CD4-positive, CD25-positive, alpha-beta regulatory T cell (primary cell): ENCODE results near the gene S100A13. TPM values are rescaled to one million over a fixed set of nuclear protein-coding genes. Genes with fewer than 3 reads are reported as not detected.

ENCODE experiments used
- ATAC-seq, 2 donors: fragments of 150-1000 bp; cut with Tn5 transposase; one replicate each; pipeline ENCODE4 v1.10.0; 2021; ENCODE audit warnings: low read depth in 2 of 2, moderate number of reproducible peaks in 2 of 2, moderate library complexity in 1 of 2
- DNase-seq, 3 donors: peaks; one replicate each; pipeline versions ENCODE4 v3.0.0 to v3.0.0-alpha.2; 2012 to 2022; ENCODE audit warnings: mixed read lengths in 1 of 3
- H3K27ac ChIP-seq: one replicate; pipeline ENCODE4 v1.7.0; 2013; ENCODE audit warnings: mild to moderate bottlenecking, low read length; ENCODE audit not compliant: insufficient read depth, poor library complexity, severe bottlenecking
- H3K27me3 ChIP-seq: one replicate; pipeline ENCODE4 v1.7.0; 2013; ENCODE audit warnings: low read length; ENCODE audit not compliant: control insufficient read depth, insufficient read depth
- H3K36me3 ChIP-seq: one replicate; pipeline ENCODE4 v1.7.0; 2013; ENCODE audit warnings: mild to moderate bottlenecking, low read length, moderate library complexity; ENCODE audit not compliant: control insufficient read depth, insufficient read depth
- H3K4me1 ChIP-seq: 2 replicates; pipeline ENCODE4 v1.7.0; 2013; ENCODE audit warnings: mild to moderate bottlenecking, low read length; ENCODE audit not compliant: insufficient read depth, control insufficient read depth, poor library complexity, severe bottlenecking
- H3K4me3 ChIP-seq: one replicate; pipeline ENCODE4 v1.7.0; 2013; ENCODE audit warnings: low read depth, mild to moderate bottlenecking, low read length, moderate library complexity
- H3K9me3 ChIP-seq, 2 experiments: 1 replicate in 1 of 2; 2 replicates in 1 of 2; pipeline ENCODE4 v1.7.0; 2013; ENCODE audit warnings: low read length in 2 of 2, mild to moderate bottlenecking in 1 of 2, moderate library complexity in 1 of 2; ENCODE audit not compliant: control insufficient read depth in 2 of 2
- H3K27ac Mint-ChIP-seq, 3 donors: one replicate each; pipeline ENCODE4 v1.8.0; 2020 to 2022; ENCODE audit warnings: mild to moderate bottlenecking in 3 of 3, mixed read lengths in 3 of 3, moderate library complexity in 2 of 3
- H3K27me3 Mint-ChIP-seq: one replicate; pipeline ENCODE4 v1.8.0; 2022; ENCODE audit warnings: mild to moderate bottlenecking, mixed read lengths
- H3K36me3 Mint-ChIP-seq: one replicate; pipeline ENCODE4 v1.8.0; 2020; ENCODE audit warnings: mixed read lengths
- H3K4me1 Mint-ChIP-seq, 4 donors: one replicate each; pipeline ENCODE4 v1.8.0; 2020 to 2022; ENCODE audit warnings: mixed read lengths in 4 of 4, mild to moderate bottlenecking in 1 of 4
- H3K4me3 Mint-ChIP-seq, 4 donors: one replicate each; pipeline ENCODE4 v1.8.0; 2020 to 2022; ENCODE audit warnings: mild to moderate bottlenecking in 4 of 4, mixed read lengths in 4 of 4, moderate library complexity in 3 of 4
- H3K9me3 Mint-ChIP-seq, 7 donors: one replicate each; pipeline ENCODE4 v1.8.0; 2020 to 2022; ENCODE audit warnings: mixed read lengths in 7 of 7, mild to moderate bottlenecking in 3 of 7, moderate library complexity in 2 of 7
- polyA plus RNA-seq, 4 donors: library from polyadenylated mRNA; unstranded; fragments of 300-500 nt; fragmentation: Illumina TruSeq; gene quantifications; one replicate each; pipeline ENCODE4 v1.2.3, GENCODE V29; 2021
- total RNA-seq: library from RNA; stranded (reverse); gene quantifications from one replicate; pipeline ENCODE4 v1.2.3, GENCODE V29; 2022

Gene S100A13
- total and polyA plus RNA-seq, 5 donors from 2014 or later, result 0.41 to 6.4 (median 1.8) TPM

DNA sequence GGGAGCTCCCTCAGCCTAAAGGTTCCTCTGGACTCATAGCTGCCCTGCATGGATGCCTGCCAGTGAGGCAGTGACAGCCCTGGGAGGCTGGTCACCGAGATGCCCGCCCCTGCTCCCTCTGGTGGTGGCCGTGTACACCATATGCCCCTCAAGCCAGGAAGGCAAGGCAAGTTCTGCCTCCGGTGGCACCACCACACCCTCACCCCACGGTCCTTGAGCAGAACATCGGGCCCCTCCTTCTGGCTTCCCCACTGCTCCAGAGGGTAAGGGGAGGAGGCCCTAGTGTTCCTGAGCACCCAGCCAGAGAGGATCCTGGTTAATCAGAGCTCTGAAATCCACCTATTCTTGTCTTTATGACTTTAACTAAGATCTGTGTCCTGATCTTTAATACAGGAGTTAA lies 9.6 kb downstream of the S100A13 start:
- Histone ChIP-seq H3K27ac (no peak overlapping the region), H3K4me3 (no peak overlapping the region), H3K4me1 (no peaks in the 10 kb centered on the region), H3K27me3 (no peaks in the 10 kb centered on the region), H3K36me3 (no peaks in the 10 kb centered on the region), H3K9me3 (no peaks in the 10 kb centered on the region)
- Mint-ChIP-seq H3K36me3 (no peaks in the 10 kb centered on the region), H3K9me3 (no peaks in the 10 kb centered on the region), H3K4me1 (peaks cover 0 to 6% (median 0%) of the 10 kb centered on the region in 4 donors), H3K27me3 (no peaks in the 10 kb centered on the region), H3K27ac (no peak overlapping the region), H3K4me3 (no peak overlapping the region)
- DNase-seq (peak in 2 of 3 donors; percentile 55 to 73), ATAC-seq (peak in 1 of 2 donors; percentile 82)

DNA sequence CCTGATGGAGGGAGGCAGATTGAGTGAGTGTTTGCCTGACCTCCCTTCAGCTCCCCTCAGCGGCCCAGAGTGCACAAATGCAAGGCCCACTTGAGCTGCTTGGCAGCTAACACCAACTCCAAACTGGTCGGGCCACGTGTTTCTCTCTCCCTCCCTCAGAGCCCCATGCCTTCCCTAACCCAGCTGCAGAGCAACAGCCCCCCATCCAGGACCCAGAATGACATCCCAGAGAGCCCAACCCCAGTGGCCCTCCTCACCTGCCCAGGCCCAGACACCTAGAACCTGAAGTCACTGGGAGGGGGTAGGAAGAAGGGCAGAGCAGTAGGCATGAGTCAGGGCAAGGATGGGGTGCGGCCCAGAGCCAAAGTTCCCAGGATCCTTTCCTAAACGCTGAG lies 10.4 kb downstream of the S100A13 start:
- Histone ChIP-seq H3K36me3 (no peaks in the 10 kb centered on the region), H3K27me3 (no peaks in the 10 kb centered on the region), H3K4me1 (no peaks in the 10 kb centered on the region), H3K27ac (no peak overlapping the region), H3K4me3 (no peak overlapping the region), H3K9me3 (no peaks in the 10 kb centered on the region)
- no peaks in the 10 kb centered on the region for H3K36me3 Mint-ChIP-seq
- peaks cover 0 to 6% (median 0%) of the 10 kb centered on the region in 4 donors for H3K4me1 Mint-ChIP-seq
- peak overlapping the region in 1 of 3 donors; percentile 36 for H3K27ac Mint-ChIP-seq
- no peak for ATAC-seq
- H3K9me3 Mint-ChIP-seq, result no peaks in the 10 kb centered on the region
- no peak overlapping the region for H3K4me3 Mint-ChIP-seq
- no peaks in the 10 kb centered on the region for H3K27me3 Mint-ChIP-seq
- DNase-seq, result no peak

DNA sequence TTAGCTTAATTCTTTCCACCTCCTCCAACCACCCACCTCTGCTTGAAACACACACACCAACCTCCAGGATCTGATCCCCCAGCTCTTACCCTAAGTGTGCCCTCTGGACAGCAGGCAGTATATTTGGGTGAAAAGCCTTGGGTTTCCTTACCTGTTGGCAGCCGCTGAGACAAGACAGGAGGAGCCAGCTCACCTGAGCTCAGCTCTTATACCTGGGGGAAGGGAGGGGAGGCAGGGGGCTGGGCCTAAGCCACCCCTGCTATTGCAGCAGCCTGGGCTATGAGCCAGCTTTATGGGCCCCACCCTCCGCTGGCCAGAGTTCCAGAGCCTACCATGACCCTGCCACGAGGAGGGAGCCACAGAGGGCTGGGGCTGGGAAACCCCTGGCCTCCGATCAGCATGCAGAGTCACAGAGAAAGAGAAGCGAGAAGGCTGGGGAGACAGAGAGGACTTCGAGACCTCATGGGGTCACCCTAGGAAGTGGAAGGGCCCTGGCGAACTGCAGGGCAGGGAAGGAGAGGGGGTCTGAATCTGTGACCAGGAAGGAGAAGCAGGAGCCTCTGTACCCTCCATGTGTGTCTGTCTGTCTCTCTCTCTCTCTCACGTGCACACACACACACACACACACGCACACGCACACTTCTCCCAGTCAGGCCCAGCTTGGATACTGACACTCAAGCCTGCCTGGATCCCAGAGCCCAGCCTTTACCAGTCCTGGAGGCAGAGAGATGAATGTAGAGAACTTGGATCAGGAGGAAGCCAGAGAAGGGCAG lies 11.0 kb downstream of the S100A13 start, which contains the start of gene S100A14:
TSS of gene S100A14 (minus strand) at position 182 of the 773 bp plus-strand sequence. CDS start 467 bp downstream, outside the sequence.
- Mint-ChIP-seq H3K36me3 (no peaks in the 10 kb centered on the region), H3K4me3 (no peak within 1 kb of the TSS), H3K4me1 (peaks cover 0 to 6% (median 0%) of the 10 kb centered on the region in 4 donors), H3K9me3 (no peaks in the 10 kb centered on the region), H3K27ac (peak within 1 kb of the TSS in 1 of 3 donors; percentile 59), H3K27me3 (no peaks in the 10 kb centered on the region)
- Histone ChIP-seq H3K27me3 (no peaks in the 10 kb centered on the region), H3K36me3 (no peaks in the 10 kb centered on the region), H3K9me3 (no peaks in the 10 kb centered on the region), H3K27ac (no peak within 1 kb of the TSS), H3K4me1 (no peaks in the 10 kb centered on the region), H3K4me3 (no peak within 1 kb of the TSS)
- no peak for ATAC-seq
- no peak for DNase-seq

DNA sequence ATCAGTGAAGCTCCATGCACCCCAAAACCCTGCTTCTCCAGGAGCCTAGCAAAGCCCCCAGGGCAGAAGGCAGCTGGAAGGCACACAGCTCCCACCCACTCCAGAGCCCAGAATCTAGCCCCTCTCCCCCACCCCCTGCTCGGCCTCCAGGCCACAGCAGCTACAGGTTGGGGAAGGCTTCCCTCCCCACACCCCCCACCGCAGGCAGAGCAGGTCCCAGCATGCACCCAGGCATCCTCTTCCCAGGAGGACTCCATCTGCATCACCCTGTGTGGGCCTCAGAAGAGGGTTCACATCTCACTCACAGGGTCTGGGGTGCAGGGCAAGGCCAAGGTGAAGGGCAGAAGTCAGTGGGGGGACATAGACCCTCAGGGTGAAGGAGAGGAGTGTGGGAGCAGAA lies 11.9 kb downstream of the S100A13 start:
- Histone ChIP-seq H3K4me1 (no peaks in the 10 kb centered on the region), H3K36me3 (no peaks in the 10 kb centered on the region), H3K9me3 (no peaks in the 10 kb centered on the region), H3K27ac (no peak overlapping the region), H3K27me3 (no peaks in the 10 kb centered on the region), H3K4me3 (no peak overlapping the region)
- ATAC-seq (no peak), DNase-seq (no peak)
- no peaks in the 10 kb centered on the region for H3K27me3 Mint-ChIP-seq
- H3K36me3 Mint-ChIP-seq, result no peaks in the 10 kb centered on the region
- H3K9me3 Mint-ChIP-seq, result no peaks in the 10 kb centered on the region
- peaks cover 0 to 6% (median 0%) of the 10 kb centered on the region in 4 donors for H3K4me1 Mint-ChIP-seq
- H3K4me3 Mint-ChIP-seq, result no peak overlapping the region
- H3K27ac Mint-ChIP-seq, result no peak overlapping the region

DNA sequence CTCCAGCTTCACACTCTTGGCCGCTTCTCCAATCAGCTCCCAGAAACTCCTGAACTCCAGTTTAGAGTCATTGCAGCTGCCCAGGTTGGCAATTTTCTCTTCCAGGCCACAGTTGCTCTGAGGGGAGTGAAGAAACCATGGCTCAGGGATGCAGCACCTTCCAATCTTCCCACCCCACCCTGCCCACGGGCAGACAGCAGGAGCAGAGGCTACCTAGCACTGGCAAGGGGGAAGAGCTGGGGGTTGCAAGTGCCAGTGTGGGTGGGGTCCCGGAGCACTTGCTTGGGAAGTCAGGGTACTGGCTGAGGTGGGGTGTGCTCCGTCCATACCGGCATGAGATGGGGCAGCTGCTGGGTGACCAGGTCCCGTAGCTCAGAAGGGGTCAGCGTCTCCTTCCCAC lies 12.4 kb downstream of the S100A13 start:
- ATAC-seq, result no peak
- Mint-ChIP-seq H3K4me3 (no peak overlapping the region), H3K27me3 (no peaks in the 10 kb centered on the region), H3K27ac (peak overlapping the region in 1 of 3 donors; percentile 76), H3K9me3 (no peaks in the 10 kb centered on the region), H3K4me1 (peaks cover 0 to 6% (median 0%) of the 10 kb centered on the region in 4 donors), H3K36me3 (no peaks in the 10 kb centered on the region)
- Histone ChIP-seq H3K36me3 (no peaks in the 10 kb centered on the region), H3K27ac (no peak overlapping the region), H3K9me3 (no peaks in the 10 kb centered on the region), H3K4me1 (no peaks in the 10 kb centered on the region), H3K27me3 (no peaks in the 10 kb centered on the region), H3K4me3 (no peak overlapping the region)
- no peak for DNase-seq

GRCh38 chr1:153614189-153614900 lies 13.0 kb downstream of the S100A13 start:
- Histone ChIP-seq H3K4me1 (no peaks in the 10 kb centered on the region), H3K9me3 (no peaks in the 10 kb centered on the region), H3K4me3 (no peak overlapping the region), H3K27me3 (no peaks in the 10 kb centered on the region), H3K27ac (no peak overlapping the region), H3K36me3 (no peaks in the 10 kb centered on the region)
- Mint-ChIP-seq H3K27me3 (no peaks in the 10 kb centered on the region), H3K4me3 (no peak overlapping the region), H3K36me3 (no peaks in the 10 kb centered on the region), H3K27ac (peak overlapping the region in 1 of 3 donors; percentile 76), H3K4me1 (peaks cover 0 to 6% (median 0%) of the 10 kb centered on the region in 4 donors), H3K9me3 (no peaks in the 10 kb centered on the region)
- DNase-seq, result no peak
- ATAC-seq, result no peak

DNA sequence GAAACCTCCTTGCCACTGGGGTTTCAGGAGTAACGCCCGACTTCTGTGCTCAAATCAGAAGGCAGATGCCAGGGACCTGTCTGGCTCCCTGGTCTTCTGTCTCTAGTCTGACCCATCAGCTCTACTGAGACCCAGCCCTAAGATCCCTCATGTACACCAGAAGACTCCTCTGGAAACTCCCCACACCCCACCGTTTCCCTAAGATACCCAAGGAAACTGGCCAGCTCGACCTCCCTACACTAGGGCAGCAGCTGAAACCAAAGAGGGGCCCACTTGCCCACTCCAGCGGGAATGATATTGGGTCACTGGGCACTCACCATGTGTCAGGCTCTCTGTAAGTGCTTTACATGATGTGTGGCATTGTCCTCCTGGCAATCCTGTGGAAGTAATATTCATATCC lies 13.9 kb downstream of the S100A13 start:
- Histone ChIP-seq H3K36me3 (no peaks in the 10 kb centered on the region), H3K9me3 (no peaks in the 10 kb centered on the region), H3K27me3 (no peaks in the 10 kb centered on the region), H3K4me3 (no peak overlapping the region), H3K27ac (no peak overlapping the region), H3K4me1 (no peaks in the 10 kb centered on the region)
- H3K27ac Mint-ChIP-seq, result peak overlapping the region in 1 of 3 donors; percentile 25
- no peak for DNase-seq
- no peak for ATAC-seq
- H3K27me3 Mint-ChIP-seq, result no peaks in the 10 kb centered on the region
- no peaks in the 10 kb centered on the region for H3K36me3 Mint-ChIP-seq
- no peaks in the 10 kb centered on the region for H3K9me3 Mint-ChIP-seq
- no peak overlapping the region for H3K4me3 Mint-ChIP-seq
- H3K4me1 Mint-ChIP-seq, result peaks cover 0 to 6% (median 0%) of the 10 kb centered on the region in 4 donors
